Measurements from ENCODE around the gene GPR37.

The GPR37 gene

DNA sequence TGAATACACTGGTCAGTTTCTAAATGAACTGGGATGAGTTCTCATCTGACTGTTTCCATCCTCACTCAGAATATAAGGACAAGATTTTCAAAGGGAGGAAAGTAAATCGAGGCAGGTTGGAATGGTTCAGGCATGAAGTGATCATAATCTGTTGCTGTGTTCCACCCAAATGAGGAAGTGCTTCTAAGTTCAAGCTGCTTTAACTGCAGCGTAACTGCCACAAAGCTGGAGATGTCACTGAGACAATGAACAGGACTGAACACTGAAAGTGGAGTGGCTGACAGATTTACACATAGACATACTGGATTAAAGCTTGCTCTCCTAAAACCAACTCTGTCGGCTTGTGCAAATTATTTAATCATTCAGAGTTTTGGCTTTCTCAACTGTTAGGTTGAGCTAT is 66.6 kb downstream of the GPR37 start:
- TF ChIP-seq, protein P1, sequence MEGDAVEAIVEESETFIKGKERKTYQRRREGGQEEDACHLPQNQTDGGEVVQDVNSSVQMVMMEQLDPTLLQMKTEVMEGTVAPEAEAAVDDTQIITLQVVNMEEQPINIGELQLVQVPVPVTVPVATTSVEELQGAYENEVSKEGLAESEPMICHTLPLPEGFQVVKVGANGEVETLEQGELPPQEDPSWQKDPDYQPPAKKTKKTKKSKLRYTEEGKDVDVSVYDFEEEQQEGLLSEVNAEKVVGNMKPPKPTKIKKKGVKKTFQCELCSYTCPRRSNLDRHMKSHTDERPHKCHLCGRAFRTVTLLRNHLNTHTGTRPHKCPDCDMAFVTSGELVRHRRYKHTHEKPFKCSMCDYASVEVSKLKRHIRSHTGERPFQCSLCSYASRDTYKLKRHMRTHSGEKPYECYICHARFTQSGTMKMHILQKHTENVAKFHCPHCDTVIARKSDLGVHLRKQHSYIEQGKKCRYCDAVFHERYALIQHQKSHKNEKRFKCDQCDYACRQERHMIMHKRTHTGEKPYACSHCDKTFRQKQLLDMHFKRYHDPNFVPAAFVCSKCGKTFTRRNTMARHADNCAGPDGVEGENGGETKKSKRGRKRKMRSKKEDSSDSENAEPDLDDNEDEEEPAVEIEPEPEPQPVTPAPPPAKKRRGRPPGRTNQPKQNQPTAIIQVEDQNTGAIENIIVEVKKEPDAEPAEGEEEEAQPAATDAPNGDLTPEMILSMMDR (conservative IDR thresholded peaks at IDR 0.05; ENCODE audit: low read length), result no peak
- no peak for DNase-seq (ENCODE audit: low read depth)

GRCh38 chr7:124697746-124698145 is 67.8 kb downstream of the GPR37 start:
- TF ChIP-seq, protein P1 (conservative IDR thresholded peaks at IDR 0.05; ENCODE audit: low read length), result no peak
- no peak for DNase-seq (ENCODE audit: low read depth)

More for the DNA sequence above, 66.6 kb downstream of the GPR37 start:
- H3K4me3 ChIP-seq (ENCODE audit: low read length), result no peak overlapping the region

More at GRCh38 chr7:124697746-124698145, 67.8 kb downstream of the GPR37 start:
- no peak overlapping the region for H3K4me3 ChIP-seq (ENCODE audit: low read length)
